Uterus (tissue), 4 donors: ENCODE measurements around the gene NKX2-1. TPM values are rescaled to one million over a fixed set of nuclear protein-coding genes. Genes with fewer than 3 reads are reported as not detected.

ENCODE experiments used
- DNase-seq, 2 donors: peaks; one replicate each; pipeline ENCODE4 v3.0.0-alpha.2; 2019 to 2020
- H3K27ac ChIP-seq, 2 donors: fragments of 200-600 bp; sonication (generic); 1 replicate in 1 of 2; 2 replicates in 1 of 2; pipeline ENCODE4 v1.5.1; 2016 to 2018
- H3K27me3 ChIP-seq, 2 donors: fragments of 200-600 bp; sonication (generic); one replicate each; pipeline ENCODE4 v1.5.1; 2018 to 2019; ENCODE audit warnings: control low read depth in 1 of 2
- H3K36me3 ChIP-seq, 2 donors: fragments of 200-600 bp; sonication (generic); one replicate each; pipeline ENCODE4 v1.5.1; 2019; ENCODE audit warnings: control low read depth in 1 of 2
- H3K4me1 ChIP-seq, 2 donors: fragments of 200-600 bp; sonication (generic); one replicate each; pipeline ENCODE4 v1.5.1; 2018 to 2019; ENCODE audit warnings: control low read depth in 1 of 2
- H3K4me3 ChIP-seq, 2 donors: fragments of 200-600 bp; sonication (generic); 1 replicate in 1 of 2; 2 replicates in 1 of 2; pipeline ENCODE4 v1.5.1; 2018 to 2019; ENCODE audit warnings: mild to moderate bottlenecking in 1 of 2
- H3K9me3 ChIP-seq, 2 donors: fragments of 200-600 bp; sonication (generic); one replicate each; pipeline ENCODE4 v1.5.1; 2019; ENCODE audit warnings: control low read depth in 1 of 2
- CTCF ChIP-seq, 4 experiments: fragments of 200-600 bp in 2 of 4; fragments of 450-650 bp in 2 of 4; sonication (generic) in 2 of 4; IDR thresholded peaks; one replicate each; pipeline ENCODE4 v1.5.1; 2016 to 2019; ENCODE audit warnings: antibody characterized with exemption in 4 of 4, mild to moderate bottlenecking in 2 of 4, moderate library complexity in 1 of 4
- POLR2A ChIP-seq, 2 donors: fragments of 450-650 bp; IDR thresholded peaks; one replicate each; pipeline ENCODE4 v1.6.1; 2016; ENCODE audit warnings: antibody characterized with exemption in 2 of 2, mild to moderate bottlenecking in 1 of 2, moderate library complexity in 1 of 2
- intact Hi-C: fragments of 100-400 bp; cut with DNase I; formaldehyde crosslinking; loops from one replicate; pipeline ENCODE4 v1.15.1; 2023; ENCODE audit warnings: low total_unique reads
- total RNA-seq, 4 donors: library from RNA; depleted of rRNA in 3 of 4; stranded (reverse); fragments of >200 nt in 3 of 4; gene quantifications; one replicate each; pipeline versions ENCODE4 v1.1.0 to v1.2.4, GENCODE V29; 2014 to 2023
- donor health status: DM: yes; HTN: yes; CAD: no.

NKX2-1 gene
- total RNA-seq, 4 donors from 2014 or later, result not detected

GRCh38 chr14:36524874-36525745, 5.1 kb upstream of the NKX2-1 start:
- TF ChIP-seq CTCF (IDR thresholded peaks at IDR 0.05) (no peak), POLR2A (IDR thresholded peaks at IDR 0.05) (no peak)
- H3K36me3 ChIP-seq, result no peaks in the 10 kb centered on the region
- H3K4me1 ChIP-seq, result peaks cover 0 to 14% of the 10 kb centered on the region in 2 donors
- H3K27ac ChIP-seq, result no peak overlapping the region
- intact Hi-C loops, result no loop called here
- no peaks in the 10 kb centered on the region for H3K9me3 ChIP-seq
- no peak overlapping the region for H3K4me3 ChIP-seq
- no peak for DNase-seq
- H3K27me3 ChIP-seq, result peaks cover 3 to 66% of the 10 kb centered on the region in 2 donors

GRCh38 chr14:36524220-36524837, 4.3 kb upstream of the NKX2-1 start:
- DNase-seq, result no peak
- Histone ChIP-seq H3K4me3 (no peak overlapping the region), H3K9me3 (no peaks in the 10 kb centered on the region), H3K36me3 (no peaks in the 10 kb centered on the region), H3K4me1 (peaks cover 0 to 14% of the 10 kb centered on the region in 2 donors), H3K27ac (no peak overlapping the region), H3K27me3 (peaks cover 3 to 70% of the 10 kb centered on the region in 2 donors)
- TF ChIP-seq POLR2A (IDR thresholded peaks at IDR 0.05), result no peak
- no peak for TF ChIP-seq CTCF (IDR thresholded peaks at IDR 0.05)
- intact Hi-C loops, result no loop called here

- no peaks in the 10 kb centered on the region for H3K9me3 ChIP-seq
- H3K27me3 ChIP-seq, result peaks cover 3 to 66% of the 10 kb centered on the region in 2 donors
- H3K4me1 ChIP-seq, result peaks cover 0 to 14% of the 10 kb centered on the region in 2 donors
- H3K4me3 ChIP-seq, result no peak overlapping the region
- H3K27ac ChIP-seq, result no peak overlapping the region
- DNase-seq, result no peak
- no peaks in the 10 kb centered on the region for H3K36me3 ChIP-seq
- intact Hi-C loops, result no loop called here
- no peak for TF ChIP-seq CTCF (IDR thresholded peaks at IDR 0.05)
- no peak for TF ChIP-seq POLR2A (IDR thresholded peaks at IDR 0.05)
Observed at GRCh38 chr14:36522972-36523715, 3.1 kb upstream of the NKX2-1 start.

- no peak for TF ChIP-seq POLR2A (IDR thresholded peaks at IDR 0.05)
- no peak for TF ChIP-seq CTCF (IDR thresholded peaks at IDR 0.05)
- peaks cover 0 to 14% of the 10 kb centered on the region in 2 donors for H3K4me1 ChIP-seq
- H3K27me3 ChIP-seq, result peaks cover 3 to 66% of the 10 kb centered on the region in 2 donors
- no peak for DNase-seq
- H3K36me3 ChIP-seq, result no peaks in the 10 kb centered on the region
- intact Hi-C loops, result no loop called here
- no peak overlapping the region for H3K4me3 ChIP-seq
- no peaks in the 10 kb centered on the region for H3K9me3 ChIP-seq
- no peak overlapping the region for H3K27ac ChIP-seq
Observed at GRCh38 chr14:36522347-36522971, 2.4 kb upstream of the NKX2-1 start.
